GM18868 (cell line): ENCODE data around the gene RGR.
A peak's percentile ranks its signal among the peaks of the same experiment; 100 is the strongest.

Experiments used
- ATAC-seq: cut with Tn5 transposase; IDR thresholded peaks from one replicate; pipeline ENCODE4 v1.9.1; 2021; ENCODE audit warnings: mild to moderate bottlenecking, moderate library complexity; ENCODE audit not compliant: unreplicated experiment

Gene RGR

GRCh38 chr10:84244651-84245270, at the start of gene RGR:
TSS of gene RGR (plus strand) at chr10:84245053. CDS start at chr10:84245091, 38 bp downstream.
- no peak for ATAC-seq

- no peak for ATAC-seq
Measured at GRCh38 chr10:84196083-84196482, 48.8 kb upstream of the RGR start.

- no peak for ATAC-seq
Measured at GRCh38 chr10:84196941-84197340, 47.9 kb upstream of the RGR start.

- ATAC-seq: no peak
Measured at GRCh38 chr10:84197643-84198042, 47.2 kb upstream of the RGR start.

GRCh38 chr10:84198206-84198915, 46.5 kb upstream of the RGR start:
- ATAC-seq: no peak

- ATAC-seq: no peak
Measured at GRCh38 chr10:84200537-84201243, 44.2 kb upstream of the RGR start.

GRCh38 chr10:84201244-84201606, 43.6 kb upstream of the RGR start:
- ATAC-seq: no peak

- no peak for ATAC-seq
Measured at GRCh38 chr10:84201682-84202081, 43.2 kb upstream of the RGR start.

GRCh38 chr10:84202349-84202748, 42.5 kb upstream of the RGR start:
- ATAC-seq: no peak

GRCh38 chr10:84204122-84204521, 40.7 kb upstream of the RGR start:
- ATAC-seq: peak; percentile 62

GRCh38 chr10:84204610-84205009, 40.2 kb upstream of the RGR start:
- ATAC-seq: no peak

- ATAC-seq: peak; percentile 77
Measured at GRCh38 chr10:84205049-84205852, 39.6 kb upstream of the RGR start.

GRCh38 chr10:84205853-84206525, 38.9 kb upstream of the RGR start:
- no peak for ATAC-seq

- ATAC-seq: no peak
Measured at GRCh38 chr10:84208023-84208422, 36.8 kb upstream of the RGR start.

GRCh38 chr10:84211566-84211965, 33.3 kb upstream of the RGR start:
- no peak for ATAC-seq

- no peak for ATAC-seq
Measured at GRCh38 chr10:84212014-84212413, 32.8 kb upstream of the RGR start.

GRCh38 chr10:84213076-84213475, 31.8 kb upstream of the RGR start:
- ATAC-seq: no peak

- no peak for ATAC-seq
Measured at GRCh38 chr10:84214046-84214572, 30.7 kb upstream of the RGR start.

GRCh38 chr10:84214612-84215235, 30.1 kb upstream of the RGR start:
- ATAC-seq: peak; percentile 86

GRCh38 chr10:84216834-84217233, 28.0 kb upstream of the RGR start:
- ATAC-seq: no peak
